BJ (cell line): ENCODE measurements around the gene MIF. TPM values are rescaled to one million over a fixed set of nuclear protein-coding genes. Genes with fewer than 3 reads are reported as not detected.

Experiments used
- CTCF ChIA-PET: fragments of 350-600 bp; formaldehyde crosslinking; extraction: SDS; loops from one replicate; lab custom pipeline; 2021; ENCODE audit warnings: antibody characterized with exemption, inconsistent platforms; lab: Yijun Ruan, JAX
- POLR2A ChIA-PET: fragments of 300-600 bp; sonication (Branson Sonifier 250); formaldehyde crosslinking; extraction: SDS; loops from one replicate; lab custom pipeline; 2021; ENCODE audit warnings: antibody characterized with exemption; lab: Charles Lee
- DNase-seq: peaks from one replicate; pipeline ENCODE4 v3.0.0-alpha.2; 2011; ENCODE audit warnings: low read depth
- H3K27me3 ChIP-seq: 2 replicates; pipeline ENCODE4 v1.6.0; 2011; ENCODE audit warnings: low read length; ENCODE audit not compliant: control insufficient read depth, insufficient read depth
- H3K36me3 ChIP-seq: 2 replicates; pipeline ENCODE4 v1.5.1; 2011; ENCODE audit warnings: low read length; ENCODE audit not compliant: control insufficient read depth, insufficient read depth
- H3K4me3 ChIP-seq: 2 replicates; pipeline ENCODE4 v1.5.1; 2011; ENCODE audit warnings: low read depth, mild to moderate bottlenecking, control low read depth, low read length
- polyA plus RNA-seq: library from polyadenylated mRNA; depleted of rRNA; stranded (reverse); fragments of >200 nt; gene quantifications from 2 replicates; pipeline ENCODE4 v1.2.3, GENCODE V29; 2011
- TF ChIP-seq, protein P1 (sequence below): IDR thresholded peaks from 2 replicates; pipeline ENCODE4 v1.5.1; 2011; ENCODE audit warnings: low read depth, mild to moderate bottlenecking, control low read depth, inconsistent platforms, low read length, moderate library complexity; ENCODE audit not compliant: insufficient read depth

The MIF gene
- polyA plus RNA-seq, 1 experiment, result 202 TPM

DNA sequence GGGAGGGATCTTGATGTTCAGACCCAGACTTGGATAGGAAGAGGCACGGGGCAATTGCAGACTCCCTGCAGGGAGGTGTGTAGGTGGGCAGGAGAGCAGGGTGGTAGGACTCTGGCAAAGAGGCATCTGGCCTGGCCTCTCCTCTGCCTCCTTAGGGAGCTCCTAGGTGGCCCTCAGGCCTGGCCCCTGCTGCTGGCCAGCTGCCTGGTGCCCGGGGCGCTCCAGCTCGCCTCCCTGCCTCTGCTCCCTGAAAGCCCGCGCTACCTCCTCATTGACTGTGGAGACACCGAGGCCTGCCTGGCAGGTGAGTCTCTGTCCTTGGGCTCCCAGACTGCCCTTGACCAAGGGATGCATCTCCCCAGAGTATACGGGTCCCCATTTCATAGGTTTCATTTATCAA lies 16.6 kb upstream of the MIF start:
- Histone ChIP-seq H3K27me3 (no peaks in the 10 kb centered on the region), H3K4me3 (no peak overlapping the region), H3K36me3 (peaks cover 6% of the 10 kb centered on the region)
- ChIA-PET CTCF (interaction anchor here (1.3 kb wide), 1 partner anchor 17 kb away, joined by 4 read pairs; the partner anchor contains the start of gene MIF), POLR2A (no interaction called here)
- TF ChIP-seq, protein P1, sequence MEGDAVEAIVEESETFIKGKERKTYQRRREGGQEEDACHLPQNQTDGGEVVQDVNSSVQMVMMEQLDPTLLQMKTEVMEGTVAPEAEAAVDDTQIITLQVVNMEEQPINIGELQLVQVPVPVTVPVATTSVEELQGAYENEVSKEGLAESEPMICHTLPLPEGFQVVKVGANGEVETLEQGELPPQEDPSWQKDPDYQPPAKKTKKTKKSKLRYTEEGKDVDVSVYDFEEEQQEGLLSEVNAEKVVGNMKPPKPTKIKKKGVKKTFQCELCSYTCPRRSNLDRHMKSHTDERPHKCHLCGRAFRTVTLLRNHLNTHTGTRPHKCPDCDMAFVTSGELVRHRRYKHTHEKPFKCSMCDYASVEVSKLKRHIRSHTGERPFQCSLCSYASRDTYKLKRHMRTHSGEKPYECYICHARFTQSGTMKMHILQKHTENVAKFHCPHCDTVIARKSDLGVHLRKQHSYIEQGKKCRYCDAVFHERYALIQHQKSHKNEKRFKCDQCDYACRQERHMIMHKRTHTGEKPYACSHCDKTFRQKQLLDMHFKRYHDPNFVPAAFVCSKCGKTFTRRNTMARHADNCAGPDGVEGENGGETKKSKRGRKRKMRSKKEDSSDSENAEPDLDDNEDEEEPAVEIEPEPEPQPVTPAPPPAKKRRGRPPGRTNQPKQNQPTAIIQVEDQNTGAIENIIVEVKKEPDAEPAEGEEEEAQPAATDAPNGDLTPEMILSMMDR, result no peak
- no peak for DNase-seq

DNA sequence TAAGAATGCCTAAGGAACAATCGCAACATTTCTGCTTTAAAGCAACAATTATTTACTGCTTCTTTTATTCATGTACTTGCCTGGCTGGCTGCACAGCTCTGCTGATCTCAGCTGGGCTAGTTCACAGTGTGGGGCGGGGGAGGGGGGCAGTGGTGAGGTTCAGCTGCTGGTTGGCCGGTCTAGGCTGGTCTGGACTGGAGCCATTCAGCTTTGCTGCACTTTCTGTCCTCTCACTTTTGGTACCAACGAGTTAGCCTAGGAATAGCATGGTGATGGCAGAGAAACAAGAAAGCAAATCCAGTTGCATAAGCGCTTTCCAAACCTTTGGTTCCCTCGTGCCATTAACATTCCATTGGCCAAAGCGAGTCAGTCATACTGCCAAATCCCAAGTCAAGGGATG lies 16.0 kb upstream of the MIF start:
- ChIA-PET CTCF (interaction anchor here (1.3 kb wide), 1 partner anchor 16 kb away, joined by 4 read pairs; the partner anchor contains the start of gene MIF), POLR2A (no interaction called here)
- H3K4me3 ChIP-seq, result no peak overlapping the region
- DNase-seq, result no peak
- TF ChIP-seq, protein P1, result no peak
- no peaks in the 10 kb centered on the region for H3K27me3 ChIP-seq
- peaks cover 7% of the 10 kb centered on the region for H3K36me3 ChIP-seq

DNA sequence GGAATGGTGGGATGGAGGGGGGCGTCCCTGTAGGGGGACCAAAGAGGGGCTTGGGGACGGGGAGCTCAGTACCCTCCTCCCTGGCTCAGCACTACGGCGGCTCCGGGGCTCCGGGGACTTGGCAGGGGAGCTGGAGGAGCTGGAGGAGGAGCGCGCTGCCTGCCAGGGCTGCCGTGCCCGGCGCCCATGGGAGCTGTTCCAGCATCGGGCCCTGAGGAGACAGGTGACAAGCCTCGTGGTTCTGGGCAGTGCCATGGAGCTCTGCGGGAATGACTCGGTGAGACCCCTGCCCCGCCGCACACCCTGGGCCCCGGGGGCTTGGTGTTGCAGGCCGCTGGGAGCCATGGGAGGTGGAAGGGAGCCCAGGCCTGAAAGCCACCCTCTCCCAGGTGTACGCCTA lies 11.8 kb upstream of the MIF start:
- POLR2A ChIA-PET, result no interaction called here
- TF ChIP-seq, protein P1, result no peak
- Histone ChIP-seq H3K36me3 (peaks cover 8% of the 10 kb centered on the region), H3K27me3 (no peaks in the 10 kb centered on the region), H3K4me3 (no peak overlapping the region)
- no peak for DNase-seq
- CTCF ChIA-PET, result no interaction called here

DNA sequence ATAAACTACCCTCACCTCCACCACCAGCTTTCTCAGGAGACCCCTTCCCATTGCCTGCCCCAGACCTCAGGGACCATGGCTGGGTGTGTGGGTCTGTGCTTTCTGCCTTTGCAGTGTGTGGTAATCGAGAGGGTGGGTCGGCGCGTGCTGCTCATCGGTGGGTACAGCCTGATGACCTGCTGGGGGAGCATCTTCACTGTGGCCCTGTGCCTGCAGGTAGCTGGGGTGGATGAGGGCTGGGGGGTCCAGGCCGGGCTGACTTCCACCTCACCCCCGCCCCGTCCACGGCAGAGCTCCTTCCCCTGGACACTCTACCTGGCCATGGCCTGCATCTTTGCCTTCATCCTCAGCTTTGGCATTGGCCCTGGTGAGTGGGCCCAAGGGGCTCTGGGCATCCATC lies 10.5 kb upstream of the MIF start:
- TF ChIP-seq, protein P1, result no peak
- DNase-seq, result no peak
- H3K36me3 ChIP-seq, result peaks cover 4% of the 10 kb centered on the region
- ChIA-PET CTCF (interaction anchor here (2.9 kb wide), 1 partner anchor 10 kb away, joined by 9 read pairs; the partner anchor contains the start of gene MIF), POLR2A (no interaction called here)
- no peaks in the 10 kb centered on the region for H3K27me3 ChIP-seq
- no peak overlapping the region for H3K4me3 ChIP-seq

DNA sequence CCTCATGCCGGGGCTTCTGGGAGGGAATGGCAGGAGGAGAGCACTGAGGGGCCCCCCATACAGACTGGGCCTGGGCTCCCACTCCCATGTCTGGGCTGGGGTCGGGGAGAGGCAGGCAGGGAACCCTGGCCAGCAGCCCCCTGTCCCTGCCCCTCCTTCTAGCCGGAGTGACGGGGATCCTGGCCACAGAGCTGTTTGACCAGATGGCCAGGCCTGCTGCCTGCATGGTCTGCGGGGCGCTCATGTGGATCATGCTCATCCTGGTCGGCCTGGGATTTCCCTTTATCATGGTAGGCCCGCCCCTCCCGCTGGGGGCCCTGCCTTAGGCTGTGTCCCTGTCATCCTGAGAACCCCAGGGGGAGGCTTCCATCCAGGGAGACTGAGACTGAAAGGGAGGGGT lies 10.0 kb upstream of the MIF start:
- peaks cover 4% of the 10 kb centered on the region for H3K36me3 ChIP-seq
- no peak for DNase-seq
- no peaks in the 10 kb centered on the region for H3K27me3 ChIP-seq
- TF ChIP-seq, protein P1, result no peak
- POLR2A ChIA-PET, result no interaction called here
- CTCF ChIA-PET, result interaction anchor here (2.9 kb wide), 1 partner anchor 10 kb away, joined by 9 read pairs; the partner anchor contains the start of gene MIF
- no peak overlapping the region for H3K4me3 ChIP-seq
